Measurements from ENCODE around the gene AGAP3. TPM values are rescaled to one million over a fixed set of nuclear protein-coding genes. Genes with fewer than 3 reads are reported as not detected.

AGAP3 gene
- total RNA-seq = 68.7 TPM

DNA sequence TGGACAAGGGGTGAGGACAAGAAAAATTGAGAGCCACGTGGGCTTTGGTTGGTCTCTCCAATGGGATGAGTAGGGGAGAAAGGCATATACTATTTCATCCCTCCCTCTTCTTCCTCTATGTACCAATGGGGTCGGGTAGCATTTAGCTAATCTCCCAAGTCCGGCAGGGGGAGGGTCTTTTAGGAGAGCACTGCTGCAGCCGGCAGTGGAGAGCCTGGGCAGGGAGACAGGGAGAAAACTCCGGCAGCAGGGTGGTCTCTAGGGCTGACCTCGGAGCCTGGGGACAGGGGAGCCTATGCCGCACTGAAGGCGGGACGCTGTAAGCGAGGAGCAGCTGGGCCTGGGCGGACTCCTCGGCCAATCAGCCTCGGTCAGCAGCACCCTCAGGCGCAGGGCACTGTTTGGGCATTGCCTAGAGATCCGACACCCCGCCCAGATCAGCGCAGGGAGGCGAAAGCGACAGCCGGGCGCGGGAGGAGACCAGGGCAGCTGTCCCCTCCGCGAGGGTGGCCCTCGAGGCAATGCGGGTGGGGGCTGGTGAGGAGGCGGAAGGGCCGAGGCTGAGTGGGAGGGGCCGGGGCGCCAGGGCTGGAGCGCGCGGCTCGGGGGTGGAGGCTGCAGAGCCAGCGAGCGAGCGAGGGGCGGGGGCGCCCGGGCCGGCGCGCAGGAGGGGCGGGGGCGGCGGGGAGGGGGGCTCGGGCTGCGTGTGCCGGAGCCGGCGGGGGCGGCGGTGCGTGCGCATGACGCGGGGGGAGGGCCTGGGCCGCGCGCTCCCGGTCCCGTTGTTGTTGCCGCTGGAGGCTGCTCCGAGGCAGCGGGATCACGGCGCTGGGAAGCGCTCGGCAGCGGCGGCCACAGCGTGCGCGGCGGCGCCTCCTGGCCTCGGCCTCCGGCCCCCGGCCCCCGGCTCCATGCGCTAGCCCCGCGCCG lies at the start of gene AGAP3:
Gene AGAP3 (plus strand): TSS at position 785 of the 930 bp plus-strand sequence. CDS start 267 bp downstream, outside the sequence.

DNA sequence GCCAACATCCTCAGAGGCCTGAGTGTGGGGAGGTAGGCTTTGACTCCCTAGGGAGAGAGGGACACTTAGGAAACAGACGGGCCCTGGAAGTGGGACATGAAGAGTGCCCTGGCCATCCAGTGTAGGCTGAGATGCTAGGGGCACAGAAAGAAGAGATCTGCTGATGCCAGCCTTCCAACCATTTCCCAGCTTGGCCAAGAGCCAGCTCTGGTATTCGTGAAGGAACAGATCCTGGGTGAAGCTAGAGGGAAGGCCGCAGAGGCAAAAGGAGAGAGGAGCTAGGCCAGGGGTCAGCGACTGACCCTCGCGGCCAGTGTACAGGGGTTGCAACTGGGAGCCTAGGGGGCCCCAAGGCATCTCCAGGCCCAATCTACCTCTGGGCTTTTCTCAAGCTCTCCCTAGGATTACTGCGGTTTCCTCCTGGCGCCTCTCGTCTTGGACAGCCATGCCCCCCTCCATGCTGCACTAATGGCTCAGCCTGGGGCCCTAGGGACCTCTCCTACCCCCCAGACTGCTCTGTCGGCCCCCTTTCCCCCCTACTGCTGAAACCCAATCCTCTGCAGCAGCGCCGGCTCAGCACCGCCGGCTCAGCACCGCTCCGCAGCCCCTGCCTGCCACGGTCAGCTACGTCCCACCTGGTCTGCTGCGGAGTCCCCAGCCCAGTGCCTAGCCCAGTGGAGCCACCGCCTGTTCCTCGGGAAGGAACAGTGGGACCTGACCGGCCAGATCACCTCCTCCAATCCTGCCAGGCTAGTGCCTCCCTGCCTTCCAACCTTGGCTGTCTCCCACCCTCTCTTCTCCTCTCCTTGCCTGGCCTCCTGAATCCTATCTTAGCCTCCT lies 38.1 kb upstream of the AGAP3 start, which contains the start of gene ASIC3:
Gene ASIC3 (plus strand): TSS at position 556 of the 840 bp plus-strand sequence. CDS start 355 bp downstream, outside the sequence.

GRCh38 chr7:151057506-151057988 lies 28.7 kb upstream of the AGAP3 start, which contains the start of gene CDK5:
Gene CDK5, minus strand, starts transcription at chr7:151057897. Its CDS starts 49 bp downstream, at chr7:151057848.

DNA sequence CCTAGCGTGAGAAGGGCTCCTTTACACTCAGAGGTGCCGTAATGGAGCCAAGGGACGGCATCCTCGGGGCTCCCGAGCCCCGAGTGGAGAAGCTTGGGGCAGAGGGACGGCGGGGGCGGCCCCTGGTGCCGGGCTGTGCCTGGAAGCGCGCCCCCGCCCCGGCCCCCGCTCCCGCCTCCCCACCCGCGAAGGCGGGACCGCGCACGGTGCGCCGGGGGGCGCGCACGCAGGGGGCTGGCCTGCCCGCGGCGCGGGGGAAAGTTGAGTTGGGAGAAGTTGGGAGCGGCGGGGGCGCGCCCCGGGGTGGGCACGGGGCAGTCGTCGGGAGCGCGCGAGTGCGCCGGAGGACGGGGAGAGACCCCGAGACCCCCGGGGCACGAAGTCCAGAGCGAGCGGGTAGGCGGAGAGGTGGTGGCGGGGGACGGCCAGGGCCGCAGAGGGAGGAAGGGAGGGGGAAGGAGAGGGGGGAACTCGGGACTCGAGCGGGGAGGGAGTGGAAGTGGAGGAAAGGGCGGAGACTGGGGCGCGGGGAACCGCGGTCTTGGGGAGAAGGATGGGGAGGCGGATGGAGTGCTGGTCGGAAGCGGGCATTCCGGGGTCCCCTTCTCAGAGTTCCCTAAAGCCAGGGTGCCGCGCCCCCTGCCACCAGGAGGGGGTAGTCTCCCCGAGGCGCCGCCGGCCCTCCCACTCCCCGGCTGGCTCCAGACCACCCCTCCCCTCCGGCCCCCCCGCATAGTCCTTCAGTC lies 26.7 kb upstream of the AGAP3 start, which contains the start of gene SLC4A2:
Gene SLC4A2 (plus strand): TSS at position 223 of the 746 bp plus-strand sequence. CDS start 2,399 bp downstream, outside the sequence.

DNA sequence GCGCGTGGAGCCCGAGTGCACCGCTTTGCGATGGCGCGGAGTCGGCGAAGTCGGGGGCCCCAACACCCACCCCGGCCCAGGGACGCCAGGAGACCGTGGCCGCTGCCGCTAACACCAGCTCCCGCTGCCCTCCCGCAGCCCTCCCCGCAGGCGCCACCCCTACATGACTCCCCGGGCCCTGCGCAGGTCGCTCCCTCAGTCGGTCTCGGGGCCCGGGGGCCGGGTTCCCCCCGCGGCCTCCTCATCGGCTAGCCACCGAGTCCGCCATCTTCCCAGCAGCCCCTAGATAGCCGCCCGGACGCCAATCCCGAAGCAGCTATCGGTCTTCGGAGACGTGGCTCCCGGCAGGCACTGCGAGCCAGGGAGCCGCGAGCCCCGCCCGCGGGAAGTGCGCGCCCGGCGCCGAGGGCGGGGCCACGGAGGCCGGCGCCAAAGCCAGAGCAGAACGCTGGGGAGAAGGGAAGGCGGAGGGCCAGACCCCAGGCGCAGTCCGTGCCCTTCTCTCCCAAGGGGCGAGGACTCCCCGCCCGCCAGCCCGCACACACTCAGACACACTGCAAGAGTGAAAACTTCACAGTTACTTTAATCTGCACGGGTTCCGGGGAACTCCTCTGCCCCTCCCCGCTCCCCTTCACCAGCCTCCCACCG lies 5.6 kb upstream of the AGAP3 start, which contains the start of gene FASTK:
Gene FASTK (minus strand): TSS at position 288 of the 648 bp plus-strand sequence. CDS start 43 bp downstream, at position 245.

GRCh38 chr7:151083071-151083823 lies 3.0 kb upstream of the AGAP3 start, which contains the start of gene TMUB1:
Gene TMUB1, minus strand, starts transcription at chr7:151083493. Its CDS starts 930 bp downstream, at chr7:151082563.

GRCh38 chr7:151167197-151167961 lies 81.1 kb downstream of the AGAP3 start, which contains the start of gene GBX1:
Gene GBX1, minus strand, starts transcription at chr7:151167694. Its CDS starts 146 bp downstream, at chr7:151167548.

GRCh38 chr7:151186640-151187408 lies 100.5 kb downstream of the AGAP3 start, which contains the start of gene ASB10:
Gene ASB10, minus strand, starts transcription at chr7:151187250. Its CDS starts 120 bp downstream, at chr7:151187130.

Other genes with a start within 250 kb of the AGAP3 start
- gene AOC1, start 234.0 kb upstream of the AGAP3 start, total RNA-seq = not detected
- gene KCNH2, start 108.2 kb upstream of the AGAP3 start, total RNA-seq = 22.7 TPM
- 7.9 TPM for gene NOS3, start 95.5 kb upstream of the AGAP3 start, total RNA-seq
- 1.9 TPM for gene ATG9B, start 62.0 kb upstream of the AGAP3 start, total RNA-seq
- gene ABCB8, start 58.0 kb upstream of the AGAP3 start, total RNA-seq = 23.3 TPM
- 4.4 TPM for gene ASIC3, start 37.9 kb upstream of the AGAP3 start, total RNA-seq
- gene CDK5, start 28.6 kb upstream of the AGAP3 start, total RNA-seq = 18.6 TPM
- gene SLC4A2, start 26.9 kb upstream of the AGAP3 start, total RNA-seq = 69.0 TPM
- gene FASTK, start 5.7 kb upstream of the AGAP3 start, total RNA-seq = 65.1 TPM
- gene TMUB1, start 3.0 kb upstream of the AGAP3 start, total RNA-seq = 21.1 TPM
- not detected for gene GBX1, start 81.2 kb downstream of the AGAP3 start, total RNA-seq
- gene ASB10, start 100.8 kb downstream of the AGAP3 start, total RNA-seq = 0.44 TPM
- gene H2BK1, start 124.0 kb downstream of the AGAP3 start, total RNA-seq = not detected
- 32.5 TPM for gene ABCF2, start 140.7 kb downstream of the AGAP3 start, total RNA-seq
- 31.4 TPM for gene CHPF2, start 146.0 kb downstream of the AGAP3 start, total RNA-seq
- gene SMARCD3, start 162.2 kb downstream of the AGAP3 start, total RNA-seq = 64.0 TPM